Right renal cortex interstitium (tissue), 3 donors: ENCODE data around the gene ETS2. TPM values are rescaled to one million over a fixed set of nuclear protein-coding genes. Genes with fewer than 3 reads are reported as not detected.
"Not testable (repeated sequence)": the region's sequence is repeated elsewhere in the genome, so short reads cannot be mapped to it uniquely, and the experiment has no call there.

Experiments
- DNase-seq, 3 donors: peaks; one replicate each; pipeline ENCODE4 v3.0.0-alpha.2; 2013; ENCODE audit warnings: low read depth in 3 of 3, low spot score in 2 of 3
- polyA plus RNA-seq, 3 donors: library from polyadenylated mRNA; unstranded; fragments of 120-200 nt; gene quantifications; one replicate each; pipeline ENCODE4 v1.2.1, GENCODE V29; 2013; ENCODE audit not compliant: insufficient read length in 3 of 3

The ETS2 gene
- polyA plus RNA-seq, 3 donors: 45.0 to 53.6 (median 46.2) TPM

- DNase-seq: no peak
These were observed 27.4 kb downstream of the ETS2 start for GRCh38 chr21:38833117-38833516.

GRCh38 chr21:38834725-38835124, 29.0 kb downstream of the ETS2 start:
- DNase-seq: no peak

- DNase-seq: no peak
These were observed 32.2 kb downstream of the ETS2 start for GRCh38 chr21:38837806-38838461.

- DNase-seq: no peak
These were observed 33.0 kb downstream of the ETS2 start for GRCh38 chr21:38838598-38839327.

- no peak for DNase-seq
These were observed 33.9 kb downstream of the ETS2 start for GRCh38 chr21:38839328-38840286.

- no peak for DNase-seq
These were observed 34.9 kb downstream of the ETS2 start for GRCh38 chr21:38840456-38841300.

- no peak for DNase-seq
These were observed 35.7 kb downstream of the ETS2 start for GRCh38 chr21:38841472-38841871.

- DNase-seq: no peak
These were observed 36.4 kb downstream of the ETS2 start for GRCh38 chr21:38842079-38842478.

- DNase-seq: no peak
These were observed 37.6 kb downstream of the ETS2 start for GRCh38 chr21:38843379-38843778.

GRCh38 chr21:38843806-38844503, 38.2 kb downstream of the ETS2 start:
- no peak for DNase-seq

- DNase-seq: not testable (repeated sequence)
These were observed 39.6 kb downstream of the ETS2 start for GRCh38 chr21:38845374-38845773.

GRCh38 chr21:38847556-38847955, 41.8 kb downstream of the ETS2 start:
- no peak for DNase-seq

GRCh38 chr21:38848187-38848609, 42.5 kb downstream of the ETS2 start:
- no peak for DNase-seq

GRCh38 chr21:38849776-38850175, 44.0 kb downstream of the ETS2 start:
- DNase-seq: peak in 1 of 3 donors; percentile 45

- no peak for DNase-seq
These were observed 44.7 kb downstream of the ETS2 start for GRCh38 chr21:38850277-38850951.

GRCh38 chr21:38851101-38851500, 45.4 kb downstream of the ETS2 start:
- no peak for DNase-seq

GRCh38 chr21:38852278-38852677, 46.5 kb downstream of the ETS2 start:
- no peak for DNase-seq

- DNase-seq: no peak
These were observed 47.0 kb downstream of the ETS2 start for GRCh38 chr21:38852708-38853107.

- no peak for DNase-seq
These were observed 47.7 kb downstream of the ETS2 start for GRCh38 chr21:38853421-38853919.
